Activated T-helper 1 cell treated with anti-CD3 and anti-CD28 coated beads, Interleukin-2, amount 50 U/mL, for 16 hours (primary cell): ENCODE measurements around the gene SAFB.
"Not testable (repeated sequence)": the region's sequence is repeated elsewhere in the genome, so short reads cannot be mapped to it uniquely, and the experiment has no call there.

ENCODE experiments used
- DNase-seq, 2 donors: peaks; one replicate each; pipeline ENCODE4 v3.0.0-alpha.2; 2020; ENCODE audit warnings: low read depth in 1 of 2, low spot score in 1 of 2

The SAFB gene

GRCh38 chr19:5696196-5697021 lies 73.5 kb downstream of the SAFB start:
- no peak for DNase-seq

DNA sequence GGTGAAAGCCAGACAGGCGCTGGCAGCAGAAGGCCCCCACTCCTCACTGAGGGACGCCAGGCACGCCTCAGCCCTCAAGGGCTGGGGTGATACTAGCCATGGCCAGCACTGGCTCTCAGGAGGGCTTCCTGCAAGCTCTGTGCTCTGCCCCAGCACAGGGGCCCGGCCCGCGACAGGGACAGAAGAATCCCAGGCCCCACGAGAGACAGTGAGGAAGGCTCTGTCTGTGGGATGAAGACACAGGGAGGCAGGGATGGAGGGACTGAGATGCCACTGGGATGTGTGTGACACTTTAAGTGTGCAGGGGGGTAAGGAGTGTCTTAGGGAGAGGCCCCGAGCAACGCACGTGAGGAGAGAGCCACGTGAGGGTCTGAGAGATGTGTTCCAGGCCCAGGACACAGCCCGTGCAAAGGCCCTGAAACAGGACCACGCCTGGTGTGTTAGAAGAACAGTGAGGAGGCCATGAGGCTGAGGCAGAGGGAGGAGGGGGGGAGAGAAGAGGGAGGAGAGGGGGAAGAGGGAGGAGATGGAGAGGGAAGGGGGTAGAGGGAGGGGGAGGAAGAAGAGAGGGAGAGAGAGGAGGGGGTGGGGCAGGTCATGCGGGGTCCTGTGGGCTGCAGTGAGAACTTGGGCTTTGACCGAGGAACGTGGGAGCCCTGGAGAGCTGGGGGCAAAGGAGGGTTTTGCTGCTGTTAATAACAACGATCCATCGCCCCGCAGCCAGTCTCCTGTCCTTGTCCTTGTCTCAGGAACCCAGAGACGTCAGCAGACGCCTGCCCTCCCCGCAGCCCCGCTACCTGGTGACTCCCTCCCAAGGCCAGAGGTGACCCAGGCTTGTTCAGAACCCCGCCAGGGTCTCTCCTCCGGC lies 74.4 kb downstream of the SAFB start:
- no peak for DNase-seq

- DNase-seq, result no peak
Observed at GRCh38 chr19:5697890-5698634, 75.2 kb downstream of the SAFB start.

DNA sequence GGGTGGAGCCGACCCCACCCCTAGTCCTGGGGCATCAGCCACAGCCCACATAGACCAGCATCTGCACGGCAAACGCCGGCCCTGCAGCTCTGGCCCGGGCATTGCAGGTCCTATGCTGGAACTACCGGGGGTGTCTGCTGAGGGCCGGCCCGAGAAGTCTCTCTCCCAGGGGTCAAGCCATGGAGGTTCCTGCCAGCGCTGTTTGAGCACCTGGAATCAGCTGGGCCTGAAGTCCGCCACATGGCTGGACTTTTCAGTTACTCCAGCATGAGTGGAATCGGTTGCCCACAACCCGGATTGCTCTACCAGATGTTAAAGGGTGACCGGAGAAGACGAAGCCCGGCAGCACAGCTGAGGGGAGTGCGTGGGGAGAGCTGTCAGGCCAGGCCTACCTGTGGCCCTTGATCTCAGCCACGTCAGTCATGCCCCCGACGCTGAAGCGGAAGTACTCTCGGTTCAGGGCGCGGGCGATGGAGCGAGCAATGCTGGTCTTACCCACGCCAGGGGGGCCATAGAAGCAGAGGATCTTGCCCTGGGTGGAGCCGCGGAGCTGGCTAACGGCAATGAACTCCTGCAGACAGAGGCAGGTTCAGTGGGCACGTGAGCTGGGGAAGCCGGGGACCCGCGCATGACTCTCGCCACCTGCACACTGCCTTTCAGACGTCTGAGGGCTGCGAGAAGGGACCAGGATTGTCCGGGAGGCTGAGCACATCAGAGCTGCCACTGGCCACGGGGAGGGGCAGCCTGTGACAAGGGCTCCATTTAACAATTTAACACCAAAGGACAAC lies 75.9 kb downstream of the SAFB start:
- no peak for DNase-seq

- no peak for DNase-seq
Observed at GRCh38 chr19:5700455-5701092, 77.7 kb downstream of the SAFB start.

GRCh38 chr19:5702053-5702410 lies 79.1 kb downstream of the SAFB start:
- DNase-seq, result not testable (repeated sequence)

DNA sequence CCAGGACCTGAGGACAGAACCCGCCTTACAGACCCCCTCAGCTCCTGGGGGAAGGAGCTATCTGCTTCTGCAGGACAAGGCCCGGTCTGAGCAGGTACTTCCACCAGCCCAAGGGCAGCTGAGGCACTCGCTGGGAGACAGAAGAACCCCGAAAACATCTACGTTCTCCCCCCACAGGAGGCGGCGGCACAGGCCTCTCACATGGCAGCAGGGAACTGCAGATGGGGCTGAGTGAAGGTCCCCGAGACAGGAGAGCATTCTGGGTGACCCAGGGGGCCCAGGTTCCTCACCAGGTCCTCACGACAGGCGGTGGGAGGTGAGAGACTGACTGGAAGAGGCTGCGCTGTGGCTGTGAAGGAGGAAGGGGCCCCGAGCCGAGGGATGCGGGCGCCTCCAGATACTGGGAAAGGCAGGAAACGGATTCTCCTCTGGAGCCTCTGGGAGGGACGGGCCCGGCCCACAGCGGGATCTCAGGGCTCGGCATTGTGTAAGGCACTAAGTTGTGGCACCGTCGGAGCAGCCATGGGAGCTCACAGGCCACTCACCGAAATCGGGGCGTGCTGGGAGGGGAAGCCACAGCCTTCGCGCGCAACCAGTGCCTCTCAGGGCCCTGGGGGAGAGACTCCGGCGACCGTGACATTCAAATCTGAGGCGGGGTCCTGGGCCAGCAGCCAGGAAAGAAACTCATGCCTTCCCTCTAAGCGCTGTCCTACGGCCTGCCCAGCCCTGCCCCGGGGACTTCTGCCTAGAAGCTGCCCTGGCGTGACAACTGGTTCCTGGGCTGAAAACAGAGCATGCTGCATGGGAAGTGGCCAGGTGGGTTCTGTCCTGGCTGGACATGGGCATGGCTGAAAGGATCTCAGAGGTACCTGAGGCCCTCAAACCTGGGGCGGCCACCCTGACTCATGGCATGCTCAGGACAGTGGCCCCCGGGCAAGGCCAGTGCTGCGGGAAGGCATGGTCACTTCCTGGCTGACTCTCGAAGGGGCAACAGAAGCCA lies 81.2 kb downstream of the SAFB start:
- no peak for DNase-seq

DNA sequence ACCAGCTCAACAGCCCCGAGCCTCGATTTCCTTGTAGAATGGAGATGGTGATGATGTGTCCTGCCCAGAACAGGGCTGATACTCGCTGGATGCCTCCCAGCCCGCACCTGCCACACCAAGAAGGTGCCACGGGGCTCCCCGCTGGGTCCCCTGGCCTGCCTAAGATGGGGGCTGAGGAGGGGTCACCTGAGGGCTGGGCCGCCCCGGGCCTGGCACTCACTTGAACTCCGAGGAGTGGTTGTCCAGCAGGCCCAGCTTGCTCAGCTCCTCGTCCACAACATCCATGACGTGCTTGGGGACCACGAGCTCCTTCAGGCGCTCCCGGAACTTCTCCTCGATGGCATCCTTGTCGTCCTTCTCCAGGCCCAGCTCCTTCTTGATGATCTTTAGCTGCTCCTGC lies 82.7 kb downstream of the SAFB start:
- no peak for DNase-seq

DNA sequence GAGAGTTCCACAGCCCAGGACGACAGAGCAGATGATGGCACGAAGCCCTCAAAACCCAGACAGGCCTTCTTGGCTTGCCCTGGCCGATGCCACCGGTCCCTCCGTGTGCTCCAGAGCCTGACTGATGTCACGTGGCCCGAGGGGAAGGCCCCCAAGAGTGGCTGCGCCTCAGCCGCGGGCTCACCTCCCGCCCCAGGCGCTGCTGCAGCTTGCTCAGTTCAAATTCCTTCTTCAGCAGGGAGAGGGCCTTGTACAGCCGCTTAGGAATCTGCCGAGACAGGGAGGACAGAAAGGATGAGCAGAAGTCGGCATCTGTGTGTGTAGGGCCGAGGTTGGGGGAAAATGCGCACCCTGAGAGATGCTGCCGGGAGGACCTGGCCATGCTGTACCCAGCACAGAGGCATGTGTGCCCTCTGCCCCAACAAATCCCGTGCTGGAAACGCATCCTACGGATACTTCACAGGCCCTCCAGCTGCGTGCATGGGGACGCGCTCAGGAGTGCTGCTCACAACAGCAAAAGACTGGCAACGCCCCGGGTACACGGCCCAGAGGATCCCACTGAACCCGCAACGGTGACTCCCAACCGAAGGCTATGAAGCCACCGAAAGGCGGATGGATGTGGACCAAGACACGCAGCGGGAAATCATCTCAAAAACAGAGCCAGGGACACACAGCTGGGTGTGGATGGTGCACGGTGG lies 84.1 kb downstream of the SAFB start:
- no peak for DNase-seq

GRCh38 chr19:5707576-5708575 lies 85.0 kb downstream of the SAFB start:
- DNase-seq, result no peak

DNA sequence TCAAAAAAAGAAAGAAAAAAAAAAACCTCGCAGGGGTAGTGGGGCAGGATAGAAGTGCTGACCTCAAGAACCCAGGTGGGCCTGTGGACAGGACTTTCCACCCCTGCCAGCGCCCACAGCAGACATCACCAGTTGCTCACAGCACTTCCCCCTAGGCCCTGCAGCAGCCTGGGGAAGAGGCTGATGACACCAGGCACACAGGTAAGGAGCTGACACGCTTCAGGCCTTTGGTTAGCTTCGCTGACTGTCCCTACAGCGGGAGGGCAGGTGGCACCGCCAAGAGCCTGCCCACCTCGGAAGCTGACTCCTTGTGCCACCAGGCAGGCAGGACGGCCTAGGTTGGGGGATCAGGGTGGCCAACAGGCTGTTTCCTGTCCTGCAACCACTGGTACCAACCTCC lies 88.1 kb downstream of the SAFB start:
- DNase-seq, result no peak

GRCh38 chr19:5711713-5712161 lies 88.9 kb downstream of the SAFB start:
- DNase-seq, result no peak

GRCh38 chr19:5713228-5713627 lies 90.3 kb downstream of the SAFB start:
- no peak for DNase-seq

GRCh38 chr19:5714816-5715215 lies 91.9 kb downstream of the SAFB start:
- DNase-seq, result no peak

GRCh38 chr19:5717215-5717935 lies 94.5 kb downstream of the SAFB start:
- DNase-seq, result no peak
